ENCODE data around the gene CCL22. TPM values are rescaled to one million over a fixed set of nuclear protein-coding genes. Genes with fewer than 3 reads are reported as not detected.

The CCL22 gene
- total and polyA plus RNA-seq, 2 donors from 2014 or later: 1.3 TPM; not detected in 1

- Histone ChIP-seq H3K9me3 (ENCODE audit: control insufficient read depth in 2 of 3, insufficient read depth in 1 of 3, low read length in 3 of 3) (no peaks in the 10 kb centered on the region), H3K27me3 (ENCODE audit: control insufficient read depth, insufficient read depth, low read length) (no peaks in the 10 kb centered on the region), H3K4me1 (ENCODE audit: control insufficient read depth in 2 of 3, insufficient read depth in 2 of 3, low read depth in 1 of 3, low read length in 3 of 3) (peaks cover 0 to 8% (median 5%) of the 10 kb centered on the region in 3 donors), H3K27ac (ENCODE audit: low read depth in 2 of 2, low read length in 2 of 2) (no peak overlapping the region), H3K9ac (ENCODE audit: low read length in 3 of 3) (no peak overlapping the region), H3K36me3 (ENCODE audit: control insufficient read depth in 2 of 3, insufficient read depth in 3 of 3, low read length in 3 of 3) (no peaks in the 10 kb centered on the region), H3K4me3 (ENCODE audit: low read length in 3 of 3) (no peak overlapping the region)
- TF ChIP-seq CTCF (IDR thresholded peaks at IDR 0.05; ENCODE audit: borderline replicate concordance, extremely low read depth, insufficient read depth): no peak
- intact Hi-C loops (cut with DNase I): no loop called here
- FAIRE-seq (no peak), DNase-seq (peak in 3 of 5 donors; percentile 35 to 70 (median 46))
Measured at GRCh38 chr16:57318240-57318970, 40.2 kb upstream of the CCL22 start.

GRCh38 chr16:57319646-57320045, 38.9 kb upstream of the CCL22 start:
- no peak overlapping the region for H3K27ac ChIP-seq (ENCODE audit: low read depth in 2 of 2, low read length in 2 of 2)
- DNase-seq (no peak), FAIRE-seq (no peak)
- no peaks in the 10 kb centered on the region for H3K27me3 ChIP-seq (ENCODE audit: control insufficient read depth, insufficient read depth, low read length)
- no peak overlapping the region for H3K9ac ChIP-seq (ENCODE audit: low read length in 3 of 3)
- intact Hi-C loops (cut with DNase I): no loop called here
- H3K4me1 ChIP-seq (ENCODE audit: control insufficient read depth in 2 of 3, insufficient read depth in 2 of 3, low read depth in 1 of 3, low read length in 3 of 3): peaks cover 0 to 8% (median 5%) of the 10 kb centered on the region in 3 donors
- TF ChIP-seq CTCF (IDR thresholded peaks at IDR 0.05; ENCODE audit: borderline replicate concordance, extremely low read depth, insufficient read depth): no peak
- no peaks in the 10 kb centered on the region for H3K36me3 ChIP-seq (ENCODE audit: control insufficient read depth in 2 of 3, insufficient read depth in 3 of 3, low read length in 3 of 3)
- H3K4me3 ChIP-seq (ENCODE audit: low read length in 3 of 3): no peak overlapping the region
- H3K9me3 ChIP-seq (ENCODE audit: control insufficient read depth in 2 of 3, insufficient read depth in 1 of 3, low read length in 3 of 3): no peaks in the 10 kb centered on the region

- FAIRE-seq (no peak), DNase-seq (no peak)
- Histone ChIP-seq H3K36me3 (ENCODE audit: control insufficient read depth in 2 of 3, insufficient read depth in 3 of 3, low read length in 3 of 3) (no peaks in the 10 kb centered on the region), H3K27ac (ENCODE audit: low read depth in 2 of 2, low read length in 2 of 2) (no peak overlapping the region), H3K9me3 (ENCODE audit: control insufficient read depth in 2 of 3, insufficient read depth in 1 of 3, low read length in 3 of 3) (peaks cover 0 to 3% (median 0%) of the 10 kb centered on the region in 3 donors), H3K4me1 (ENCODE audit: control insufficient read depth in 2 of 3, insufficient read depth in 2 of 3, low read depth in 1 of 3, low read length in 3 of 3) (no peaks in the 10 kb centered on the region), H3K4me3 (ENCODE audit: low read length in 3 of 3) (no peak overlapping the region), H3K9ac (ENCODE audit: low read length in 3 of 3) (no peak overlapping the region), H3K27me3 (ENCODE audit: control insufficient read depth, insufficient read depth, low read length) (no peaks in the 10 kb centered on the region)
- intact Hi-C loops (cut with DNase I): no loop called here
- no peak for TF ChIP-seq CTCF (IDR thresholded peaks at IDR 0.05; ENCODE audit: borderline replicate concordance, extremely low read depth, insufficient read depth)
Measured at GRCh38 chr16:57324749-57325148, 33.8 kb upstream of the CCL22 start.
